ENCODE results near the gene TAF11L5.
"Not testable (repeated sequence)": the region's sequence is repeated elsewhere in the genome, so short reads cannot be mapped to it uniquely, and the experiment has no call there.

Gene TAF11L5

GRCh38 chr5:17524935-17525334 is at the start of gene TAF11L5:
TSS of gene TAF11L5 (plus strand) at chr5:17525235.
- not testable (repeated sequence) for H3K27ac ChIP-seq (ENCODE audit: low read depth, low read length); H3K9me3 ChIP-seq (ENCODE audit: control insufficient read depth in 1 of 2, low read length in 2 of 2); H3K9ac ChIP-seq (ENCODE audit: low read depth in 1 of 2, low read length in 2 of 2); H3K36me3 ChIP-seq (ENCODE audit: control insufficient read depth in 1 of 2, insufficient read depth in 2 of 2, low read length in 2 of 2); H3K27me3 ChIP-seq (ENCODE audit: control insufficient read depth in 1 of 2, insufficient read depth in 2 of 2, low read length in 2 of 2); H3K4me3 ChIP-seq (ENCODE audit: low read depth in 1 of 2, low read length in 2 of 2); H3K4me1 ChIP-seq (ENCODE audit: control insufficient read depth in 1 of 2, insufficient read depth in 2 of 2, low read length in 2 of 2)

- H3K4me1 ChIP-seq (ENCODE audit: control insufficient read depth in 1 of 2, insufficient read depth in 2 of 2, low read length in 2 of 2) = no peaks in the 10 kb centered on the region
- H3K4me3 ChIP-seq (ENCODE audit: low read depth in 1 of 2, low read length in 2 of 2) = no peak overlapping the region
- no peak overlapping the region for H3K27ac ChIP-seq (ENCODE audit: low read depth, low read length)
- H3K9me3 ChIP-seq (ENCODE audit: control insufficient read depth in 1 of 2, low read length in 2 of 2) = no peaks in the 10 kb centered on the region
- H3K36me3 ChIP-seq (ENCODE audit: control insufficient read depth in 1 of 2, insufficient read depth in 2 of 2, low read length in 2 of 2) = no peaks in the 10 kb centered on the region
- H3K9ac ChIP-seq (ENCODE audit: low read depth in 1 of 2, low read length in 2 of 2) = no peak overlapping the region
- no peaks in the 10 kb centered on the region for H3K27me3 ChIP-seq (ENCODE audit: control insufficient read depth in 1 of 2, insufficient read depth in 2 of 2, low read length in 2 of 2)
Measured at GRCh38 chr5:17477043-17477442, 48.0 kb upstream of the TAF11L5 start.

GRCh38 chr5:17477573-17478265 is 47.3 kb upstream of the TAF11L5 start:
- no peak overlapping the region for H3K27ac ChIP-seq (ENCODE audit: low read depth, low read length)
- H3K4me3 ChIP-seq (ENCODE audit: low read depth in 1 of 2, low read length in 2 of 2) = no peak overlapping the region
- H3K9me3 ChIP-seq (ENCODE audit: control insufficient read depth in 1 of 2, low read length in 2 of 2) = no peaks in the 10 kb centered on the region
- H3K27me3 ChIP-seq (ENCODE audit: control insufficient read depth in 1 of 2, insufficient read depth in 2 of 2, low read length in 2 of 2) = no peaks in the 10 kb centered on the region
- H3K9ac ChIP-seq (ENCODE audit: low read depth in 1 of 2, low read length in 2 of 2) = no peak overlapping the region
- no peaks in the 10 kb centered on the region for H3K36me3 ChIP-seq (ENCODE audit: control insufficient read depth in 1 of 2, insufficient read depth in 2 of 2, low read length in 2 of 2)
- no peaks in the 10 kb centered on the region for H3K4me1 ChIP-seq (ENCODE audit: control insufficient read depth in 1 of 2, insufficient read depth in 2 of 2, low read length in 2 of 2)

- H3K9ac ChIP-seq (ENCODE audit: low read depth in 1 of 2, low read length in 2 of 2) = no peak overlapping the region
- H3K4me3 ChIP-seq (ENCODE audit: low read depth in 1 of 2, low read length in 2 of 2) = no peak overlapping the region
- H3K4me1 ChIP-seq (ENCODE audit: control insufficient read depth in 1 of 2, insufficient read depth in 2 of 2, low read length in 2 of 2) = no peaks in the 10 kb centered on the region
- H3K27me3 ChIP-seq (ENCODE audit: control insufficient read depth in 1 of 2, insufficient read depth in 2 of 2, low read length in 2 of 2) = no peaks in the 10 kb centered on the region
- no peak overlapping the region for H3K27ac ChIP-seq (ENCODE audit: low read depth, low read length)
- no peaks in the 10 kb centered on the region for H3K36me3 ChIP-seq (ENCODE audit: control insufficient read depth in 1 of 2, insufficient read depth in 2 of 2, low read length in 2 of 2)
- no peaks in the 10 kb centered on the region for H3K9me3 ChIP-seq (ENCODE audit: control insufficient read depth in 1 of 2, low read length in 2 of 2)
Measured at GRCh38 chr5:17481378-17481777, 43.7 kb upstream of the TAF11L5 start.

- H3K36me3 ChIP-seq (ENCODE audit: control insufficient read depth in 1 of 2, insufficient read depth in 2 of 2, low read length in 2 of 2) = no peaks in the 10 kb centered on the region
- H3K9me3 ChIP-seq (ENCODE audit: control insufficient read depth in 1 of 2, low read length in 2 of 2) = no peaks in the 10 kb centered on the region
- no peak overlapping the region for H3K4me3 ChIP-seq (ENCODE audit: low read depth in 1 of 2, low read length in 2 of 2)
- H3K27ac ChIP-seq (ENCODE audit: low read depth, low read length) = no peak overlapping the region
- H3K9ac ChIP-seq (ENCODE audit: low read depth in 1 of 2, low read length in 2 of 2) = no peak overlapping the region
- H3K27me3 ChIP-seq (ENCODE audit: control insufficient read depth in 1 of 2, insufficient read depth in 2 of 2, low read length in 2 of 2) = no peaks in the 10 kb centered on the region
- H3K4me1 ChIP-seq (ENCODE audit: control insufficient read depth in 1 of 2, insufficient read depth in 2 of 2, low read length in 2 of 2) = no peaks in the 10 kb centered on the region
Measured at GRCh38 chr5:17482790-17483189, 42.2 kb upstream of the TAF11L5 start.

- H3K27ac ChIP-seq (ENCODE audit: low read depth, low read length); H3K27me3 ChIP-seq (ENCODE audit: control insufficient read depth in 1 of 2, insufficient read depth in 2 of 2, low read length in 2 of 2); H3K4me1 ChIP-seq (ENCODE audit: control insufficient read depth in 1 of 2, insufficient read depth in 2 of 2, low read length in 2 of 2); H3K9me3 ChIP-seq (ENCODE audit: control insufficient read depth in 1 of 2, low read length in 2 of 2); H3K36me3 ChIP-seq (ENCODE audit: control insufficient read depth in 1 of 2, insufficient read depth in 2 of 2, low read length in 2 of 2); H3K9ac ChIP-seq (ENCODE audit: low read depth in 1 of 2, low read length in 2 of 2); H3K4me3 ChIP-seq (ENCODE audit: low read depth in 1 of 2, low read length in 2 of 2): not testable (repeated sequence)
Measured at GRCh38 chr5:17486464-17487173, 38.4 kb upstream of the TAF11L5 start.

GRCh38 chr5:17487174-17487512 is 37.9 kb upstream of the TAF11L5 start:
- no peak overlapping the region for H3K9ac ChIP-seq (ENCODE audit: low read depth in 1 of 2, low read length in 2 of 2)
- H3K27me3 ChIP-seq (ENCODE audit: control insufficient read depth in 1 of 2, insufficient read depth in 2 of 2, low read length in 2 of 2) = no peaks in the 10 kb centered on the region
- H3K27ac ChIP-seq (ENCODE audit: low read depth, low read length) = no peak overlapping the region
- no peak overlapping the region for H3K4me3 ChIP-seq (ENCODE audit: low read depth in 1 of 2, low read length in 2 of 2)
- no peaks in the 10 kb centered on the region for H3K9me3 ChIP-seq (ENCODE audit: control insufficient read depth in 1 of 2, low read length in 2 of 2)
- no peaks in the 10 kb centered on the region for H3K36me3 ChIP-seq (ENCODE audit: control insufficient read depth in 1 of 2, insufficient read depth in 2 of 2, low read length in 2 of 2)
- H3K4me1 ChIP-seq (ENCODE audit: control insufficient read depth in 1 of 2, insufficient read depth in 2 of 2, low read length in 2 of 2) = no peaks in the 10 kb centered on the region

GRCh38 chr5:17491257-17491656 is 33.8 kb upstream of the TAF11L5 start:
- not testable (repeated sequence) for H3K27me3 ChIP-seq (ENCODE audit: control insufficient read depth in 1 of 2, insufficient read depth in 2 of 2, low read length in 2 of 2); H3K36me3 ChIP-seq (ENCODE audit: control insufficient read depth in 1 of 2, insufficient read depth in 2 of 2, low read length in 2 of 2); H3K4me3 ChIP-seq (ENCODE audit: low read depth in 1 of 2, low read length in 2 of 2); H3K9ac ChIP-seq (ENCODE audit: low read depth in 1 of 2, low read length in 2 of 2); H3K9me3 ChIP-seq (ENCODE audit: control insufficient read depth in 1 of 2, low read length in 2 of 2); H3K4me1 ChIP-seq (ENCODE audit: control insufficient read depth in 1 of 2, insufficient read depth in 2 of 2, low read length in 2 of 2); H3K27ac ChIP-seq (ENCODE audit: low read depth, low read length)

GRCh38 chr5:17492770-17493169 is 32.3 kb upstream of the TAF11L5 start:
- Histone ChIP-seq H3K4me1 (ENCODE audit: control insufficient read depth in 1 of 2, insufficient read depth in 2 of 2, low read length in 2 of 2) (no peaks in the 10 kb centered on the region), H3K9ac (ENCODE audit: low read depth in 1 of 2, low read length in 2 of 2) (no peak overlapping the region), H3K36me3 (ENCODE audit: control insufficient read depth in 1 of 2, insufficient read depth in 2 of 2, low read length in 2 of 2) (no peaks in the 10 kb centered on the region), H3K9me3 (ENCODE audit: control insufficient read depth in 1 of 2, low read length in 2 of 2) (peaks cover 0 to 2% of the 10 kb centered on the region in 2 donors), H3K27me3 (ENCODE audit: control insufficient read depth in 1 of 2, insufficient read depth in 2 of 2, low read length in 2 of 2) (no peaks in the 10 kb centered on the region), H3K4me3 (ENCODE audit: low read depth in 1 of 2, low read length in 2 of 2) (no peak overlapping the region), H3K27ac (ENCODE audit: low read depth, low read length) (no peak overlapping the region)

GRCh38 chr5:17497446-17497845 is 27.6 kb upstream of the TAF11L5 start:
- H3K9me3 ChIP-seq (ENCODE audit: control insufficient read depth in 1 of 2, low read length in 2 of 2) = peaks cover 0 to 2% of the 10 kb centered on the region in 2 donors
- H3K4me3 ChIP-seq (ENCODE audit: low read depth in 1 of 2, low read length in 2 of 2) = no peak overlapping the region
- H3K4me1 ChIP-seq (ENCODE audit: control insufficient read depth in 1 of 2, insufficient read depth in 2 of 2, low read length in 2 of 2) = no peaks in the 10 kb centered on the region
- H3K9ac ChIP-seq (ENCODE audit: low read depth in 1 of 2, low read length in 2 of 2) = no peak overlapping the region
- no peaks in the 10 kb centered on the region for H3K27me3 ChIP-seq (ENCODE audit: control insufficient read depth in 1 of 2, insufficient read depth in 2 of 2, low read length in 2 of 2)
- H3K27ac ChIP-seq (ENCODE audit: low read depth, low read length) = no peak overlapping the region
- no peaks in the 10 kb centered on the region for H3K36me3 ChIP-seq (ENCODE audit: control insufficient read depth in 1 of 2, insufficient read depth in 2 of 2, low read length in 2 of 2)

Data from duodenal mucosa (tissue), 2 donors.